Kidney (tissue), 14 donors: ENCODE measurements around the gene SFXN2. TPM values are rescaled to one million over a fixed set of nuclear protein-coding genes. Genes with fewer than 3 reads are reported as not detected.

Experiments
- DNase-seq, 5 donors: peaks; one replicate each; pipeline ENCODE4 v3.0.0-alpha.2; 2013 to 2020
- FAIRE-seq: peaks from 2 replicates; lab custom pipeline; 2012; peaks lifted over from hg19 to GRCh38; lab: Jason Lieb, UNC
- H3K27ac ChIP-seq, 2 donors: one replicate each; pipeline ENCODE4 v1.7.0; 2013; ENCODE audit warnings: low read depth in 2 of 2, low read length in 2 of 2, inconsistent platforms in 1 of 2
- H3K27me3 ChIP-seq: one replicate; pipeline ENCODE4 v1.7.1; 2013; ENCODE audit warnings: low read length, inconsistent platforms; ENCODE audit not compliant: control insufficient read depth, insufficient read depth
- H3K36me3 ChIP-seq, 3 donors: one replicate each; pipeline versions ENCODE4 v1.7.0 to v1.7.1; 2013; ENCODE audit warnings: low read length in 3 of 3, control low read depth in 1 of 3, inconsistent platforms in 1 of 3; ENCODE audit not compliant: insufficient read depth in 3 of 3, control insufficient read depth in 2 of 3
- H3K4me1 ChIP-seq, 3 donors: one replicate each; pipeline versions ENCODE4 v1.7.0 to v1.7.1; 2013; ENCODE audit warnings: low read length in 3 of 3, inconsistent platforms in 1 of 3, low read depth in 1 of 3; ENCODE audit not compliant: control insufficient read depth in 2 of 3, insufficient read depth in 2 of 3
- H3K4me3 ChIP-seq, 3 donors: one replicate each; pipeline versions ENCODE4 v1.7.0 to v1.8.1; 2013; ENCODE audit warnings: low read length in 3 of 3, control low read depth in 1 of 3, inconsistent platforms in 1 of 3
- H3K9ac ChIP-seq, 3 donors: one replicate each; pipeline versions ENCODE4 v1.7.0 to v1.7.1; 2013; ENCODE audit warnings: low read length in 3 of 3, control low read depth in 1 of 3, inconsistent platforms in 1 of 3
- H3K9me3 ChIP-seq, 3 donors: one replicate each; pipeline versions ENCODE4 v1.7.0 to v1.7.1; 2013; ENCODE audit warnings: low read length in 3 of 3, control low read depth in 1 of 3, inconsistent platforms in 1 of 3; ENCODE audit not compliant: control insufficient read depth in 2 of 3, insufficient read depth in 1 of 3
- intact Hi-C: fragments of 100-400 bp; cut with DNase I; formaldehyde crosslinking; loops from one replicate; pipeline ENCODE4 v1.11.1; 2022
- polyA plus RNA-seq: library from polyadenylated mRNA; stranded (reverse); fragments of 350-450 nt; fragmentation: Illumina TruSeq; extraction: RNeasy Lipid Tissue Mini Kit (QIAGEN cat#74804); gene quantifications from one replicate; pipeline ENCODE4 v1.2.3, GENCODE V29; 2014; ENCODE audit warnings: low read depth, low replicate concordance; ENCODE audit not compliant: insufficient read depth
- total RNA-seq: library from RNA; stranded (reverse); fragmentation: NEBNext Ultra II Directional; extraction: Animal tissue kit (Norgen Biotek cat#: 25700); gene quantifications from one replicate; pipeline ENCODE4 v1.2.1, GENCODE V29; 2021
- TF ChIP-seq, protein P1 (sequence below): IDR thresholded peaks from 3 replicates; pipeline ENCODE4 v1.5.1; 2012; ENCODE audit warnings: mild to moderate bottlenecking, moderate library complexity, borderline replicate concordance; ENCODE audit not compliant: insufficient read depth; ENCODE audit errors: extremely low read depth
- donor health status: control.
- donor health status: control.
- donor health status: control.
- donor health status: control.
- donor health status: control.
- donor health status: DM: yes; HTN: yes; CAD: no.
- donor health status: Normal renal cell carcinoma (clear cell type).

SFXN2 gene
- total and polyA plus RNA-seq, 2 donors from 2014 or later = 17.3 to 72.1 TPM

DNA sequence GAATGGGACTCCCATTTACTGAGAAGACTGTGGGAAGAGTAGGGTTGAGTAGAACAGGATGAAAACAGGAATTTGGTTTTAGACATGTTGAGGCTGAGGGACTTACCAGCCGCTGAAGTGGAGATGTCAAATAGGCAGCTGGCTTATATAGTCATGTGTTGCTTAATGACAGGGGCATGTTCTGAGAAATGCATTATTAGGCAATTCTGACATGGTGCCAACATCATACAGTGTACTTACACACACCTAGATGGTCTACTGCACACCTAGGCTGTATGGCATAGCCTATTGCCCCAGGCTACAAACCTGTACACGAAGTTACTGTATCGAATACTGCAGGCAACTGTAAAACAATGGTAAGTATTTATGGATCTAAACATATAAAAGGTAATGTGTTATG, 17.7 kb upstream of the SFXN2 start:
- TF ChIP-seq, protein P1, sequence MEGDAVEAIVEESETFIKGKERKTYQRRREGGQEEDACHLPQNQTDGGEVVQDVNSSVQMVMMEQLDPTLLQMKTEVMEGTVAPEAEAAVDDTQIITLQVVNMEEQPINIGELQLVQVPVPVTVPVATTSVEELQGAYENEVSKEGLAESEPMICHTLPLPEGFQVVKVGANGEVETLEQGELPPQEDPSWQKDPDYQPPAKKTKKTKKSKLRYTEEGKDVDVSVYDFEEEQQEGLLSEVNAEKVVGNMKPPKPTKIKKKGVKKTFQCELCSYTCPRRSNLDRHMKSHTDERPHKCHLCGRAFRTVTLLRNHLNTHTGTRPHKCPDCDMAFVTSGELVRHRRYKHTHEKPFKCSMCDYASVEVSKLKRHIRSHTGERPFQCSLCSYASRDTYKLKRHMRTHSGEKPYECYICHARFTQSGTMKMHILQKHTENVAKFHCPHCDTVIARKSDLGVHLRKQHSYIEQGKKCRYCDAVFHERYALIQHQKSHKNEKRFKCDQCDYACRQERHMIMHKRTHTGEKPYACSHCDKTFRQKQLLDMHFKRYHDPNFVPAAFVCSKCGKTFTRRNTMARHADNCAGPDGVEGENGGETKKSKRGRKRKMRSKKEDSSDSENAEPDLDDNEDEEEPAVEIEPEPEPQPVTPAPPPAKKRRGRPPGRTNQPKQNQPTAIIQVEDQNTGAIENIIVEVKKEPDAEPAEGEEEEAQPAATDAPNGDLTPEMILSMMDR = no peak
- no peaks in the 10 kb centered on the region for H3K27me3 ChIP-seq
- no peak overlapping the region for H3K27ac ChIP-seq
- no peaks in the 10 kb centered on the region for H3K4me1 ChIP-seq
- DNase-seq = no peak
- H3K9ac ChIP-seq = no peak overlapping the region
- intact Hi-C loops = no loop called here
- H3K4me3 ChIP-seq = no peak overlapping the region
- peaks cover 0 to 2% (median 0%) of the 10 kb centered on the region in 3 donors for H3K9me3 ChIP-seq
- no peak for FAIRE-seq
- H3K36me3 ChIP-seq = peaks cover 3 to 11% (median 8%) of the 10 kb centered on the region in 3 donors

DNA sequence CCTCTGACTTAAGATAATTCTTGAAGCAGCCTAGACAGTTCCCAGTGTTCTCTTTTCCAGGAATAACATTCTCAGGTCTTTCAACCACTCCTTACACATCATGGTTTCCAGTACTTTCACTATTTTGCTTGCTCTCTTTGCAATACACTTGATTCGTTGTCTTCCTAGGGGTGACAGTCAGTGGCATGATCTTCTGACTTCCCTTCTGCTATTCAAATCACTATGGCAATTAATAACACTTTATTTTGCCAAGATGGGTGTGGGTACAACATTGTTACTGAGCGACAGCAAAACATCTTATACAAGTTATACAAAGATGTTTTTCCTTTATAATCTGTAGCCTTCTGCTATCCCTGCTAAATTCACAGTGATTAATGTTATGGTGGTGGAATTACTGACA, 15.5 kb upstream of the SFXN2 start:
- no peaks in the 10 kb centered on the region for H3K27me3 ChIP-seq
- H3K9ac ChIP-seq = no peak overlapping the region
- no peaks in the 10 kb centered on the region for H3K4me1 ChIP-seq
- peaks cover 3 to 11% (median 7%) of the 10 kb centered on the region in 3 donors for H3K36me3 ChIP-seq
- FAIRE-seq = no peak
- H3K9me3 ChIP-seq = peaks cover 0 to 2% (median 0%) of the 10 kb centered on the region in 3 donors
- no peak overlapping the region for H3K27ac ChIP-seq
- intact Hi-C loops = no loop called here
- H3K4me3 ChIP-seq = no peak overlapping the region
- TF ChIP-seq, protein P1 = no peak
- no peak for DNase-seq

DNA sequence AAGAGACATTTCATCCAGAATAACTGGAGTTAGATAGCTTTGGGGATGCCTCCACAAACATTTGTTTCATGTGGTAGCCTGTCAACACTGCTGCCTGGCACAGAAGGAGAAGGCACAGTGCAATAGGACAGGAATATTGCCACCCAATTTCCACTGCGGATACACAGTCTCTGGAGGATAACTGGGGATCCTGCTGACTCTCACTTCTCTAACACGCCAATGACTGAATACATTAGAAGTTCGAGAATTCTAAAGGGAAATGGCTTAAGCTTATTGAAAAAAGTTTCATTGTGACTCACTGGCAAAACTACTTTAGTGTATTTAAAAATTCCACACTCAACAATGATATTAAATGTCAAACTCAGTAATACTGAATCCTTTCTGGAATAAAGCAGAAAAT, 13.2 kb upstream of the SFXN2 start:
- Histone ChIP-seq H3K4me3 (no peak overlapping the region), H3K27me3 (no peaks in the 10 kb centered on the region), H3K36me3 (peaks cover 3 to 11% (median 7%) of the 10 kb centered on the region in 3 donors), H3K27ac (no peak overlapping the region), H3K4me1 (peaks cover 0 to 2% (median 0%) of the 10 kb centered on the region in 3 donors), H3K9me3 (peaks cover 0 to 2% (median 0%) of the 10 kb centered on the region in 3 donors), H3K9ac (no peak overlapping the region)
- intact Hi-C loops = no loop called here
- TF ChIP-seq, protein P1 = no peak
- FAIRE-seq = no peak
- no peak for DNase-seq

DNA sequence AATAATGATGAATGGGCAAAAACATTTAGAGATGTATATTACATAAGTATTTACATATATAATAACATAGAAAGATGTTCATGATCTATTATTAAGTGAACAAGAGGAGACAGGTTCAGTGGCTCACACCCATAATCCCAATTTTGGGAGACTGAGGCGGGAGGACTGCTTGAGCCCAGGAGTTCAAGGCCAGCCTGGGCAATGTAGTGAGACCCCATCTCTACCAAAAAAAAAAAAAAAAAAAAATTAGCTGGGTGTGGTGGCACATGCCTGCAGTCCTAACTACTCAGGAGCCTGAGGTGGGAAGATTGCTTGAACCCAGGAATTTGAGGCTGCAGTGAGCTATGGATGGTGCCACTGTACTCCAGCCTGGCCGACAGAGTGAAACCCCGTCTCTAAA, 12.6 kb upstream of the SFXN2 start:
- intact Hi-C loops = no loop called here
- Histone ChIP-seq H3K27ac (no peak overlapping the region), H3K36me3 (peaks cover under 1 to 11% (median 4%) of the 10 kb centered on the region in 3 donors), H3K9ac (no peak overlapping the region), H3K4me3 (no peak overlapping the region), H3K27me3 (no peaks in the 10 kb centered on the region), H3K4me1 (peaks cover 0 to 2% (median 0%) of the 10 kb centered on the region in 3 donors), H3K9me3 (peaks cover 0 to under 1% (median 0%) of the 10 kb centered on the region in 3 donors)
- FAIRE-seq = no peak
- DNase-seq = no peak
- TF ChIP-seq, protein P1 = no peak
